Activated CD4-positive, alpha-beta T cell treated with anti-CD3 and anti-CD28 coated beads for 1 hour (primary cell): Measurements from ENCODE around the gene LSM14A.
A peak's percentile ranks its signal among the peaks of the same experiment; 100 is the strongest.

Experiments used
- DNase-seq: peaks from one replicate; pipeline ENCODE4 v3.0.0-alpha.2; 2020

LSM14A gene

GRCh38 chr19:34259367-34260095, 87.2 kb downstream of the LSM14A start:
- DNase-seq: no peak

GRCh38 chr19:34260771-34261173, 88.5 kb downstream of the LSM14A start:
- DNase-seq: no peak

GRCh38 chr19:34261334-34262109, 89.2 kb downstream of the LSM14A start:
- no peak for DNase-seq

GRCh38 chr19:34263745-34264237, 91.5 kb downstream of the LSM14A start:
- DNase-seq: no peak

GRCh38 chr19:34265221-34265650, 92.9 kb downstream of the LSM14A start:
- no peak for DNase-seq

GRCh38 chr19:34269081-34269480, 96.8 kb downstream of the LSM14A start:
- no peak for DNase-seq

- DNase-seq: no peak
These were observed 97.2 kb downstream of the LSM14A start for GRCh38 chr19:34269489-34269888.

- DNase-seq: peak; percentile 56
These were observed 97.8 kb downstream of the LSM14A start for GRCh38 chr19:34269968-34270621.

GRCh38 chr19:34273121-34273520, 100.8 kb downstream of the LSM14A start:
- no peak for DNase-seq

GRCh38 chr19:34274284-34274826, 102.1 kb downstream of the LSM14A start:
- no peak for DNase-seq

- no peak for DNase-seq
These were observed 102.7 kb downstream of the LSM14A start for GRCh38 chr19:34274827-34275625.

- no peak for DNase-seq
These were observed 103.4 kb downstream of the LSM14A start for GRCh38 chr19:34275705-34276104.

- DNase-seq: no peak
These were observed 104.3 kb downstream of the LSM14A start for GRCh38 chr19:34276614-34277013.

- DNase-seq: no peak
These were observed 104.9 kb downstream of the LSM14A start for GRCh38 chr19:34277244-34277643.

GRCh38 chr19:34278783-34279182, 106.5 kb downstream of the LSM14A start:
- DNase-seq: no peak
